Measurements from ENCODE around the gene STK31.
"Not testable (repeated sequence)": the region's sequence is repeated elsewhere in the genome, so short reads cannot be mapped to it uniquely, and the experiment has no call there.

The STK31 gene

GRCh38 chr7:23712368-23713284, 2.6 kb downstream of the STK31 start:
- peak; percentile 15 for DNase-seq (ENCODE audit: insufficient read length, low spot score)
- peak; percentile 5 for FAIRE-seq
- TF ChIP-seq TAF1 (IDR thresholded peaks at IDR 0.05; ENCODE audit: low read depth, low read length): no peak
- no peak for TF ChIP-seq PAX5 (IDR thresholded peaks at IDR 0.05; ENCODE audit: insufficient read depth, low read length, severe bottlenecking)
- no peak for TF ChIP-seq POU2F2 (IDR thresholded peaks at IDR 0.05; ENCODE audit: low read depth, low read length)
- no peak for TF ChIP-seq SPI1 (IDR thresholded peaks at IDR 0.05; ENCODE audit: low read depth, low read length)
- no peak for TF ChIP-seq POLR2AphosphoS5 (IDR thresholded peaks at IDR 0.05; ENCODE audit: low read depth, low read length)
- TF ChIP-seq POLR2A (IDR thresholded peaks at IDR 0.05; ENCODE audit: low read depth, low read length): no peak

DNA sequence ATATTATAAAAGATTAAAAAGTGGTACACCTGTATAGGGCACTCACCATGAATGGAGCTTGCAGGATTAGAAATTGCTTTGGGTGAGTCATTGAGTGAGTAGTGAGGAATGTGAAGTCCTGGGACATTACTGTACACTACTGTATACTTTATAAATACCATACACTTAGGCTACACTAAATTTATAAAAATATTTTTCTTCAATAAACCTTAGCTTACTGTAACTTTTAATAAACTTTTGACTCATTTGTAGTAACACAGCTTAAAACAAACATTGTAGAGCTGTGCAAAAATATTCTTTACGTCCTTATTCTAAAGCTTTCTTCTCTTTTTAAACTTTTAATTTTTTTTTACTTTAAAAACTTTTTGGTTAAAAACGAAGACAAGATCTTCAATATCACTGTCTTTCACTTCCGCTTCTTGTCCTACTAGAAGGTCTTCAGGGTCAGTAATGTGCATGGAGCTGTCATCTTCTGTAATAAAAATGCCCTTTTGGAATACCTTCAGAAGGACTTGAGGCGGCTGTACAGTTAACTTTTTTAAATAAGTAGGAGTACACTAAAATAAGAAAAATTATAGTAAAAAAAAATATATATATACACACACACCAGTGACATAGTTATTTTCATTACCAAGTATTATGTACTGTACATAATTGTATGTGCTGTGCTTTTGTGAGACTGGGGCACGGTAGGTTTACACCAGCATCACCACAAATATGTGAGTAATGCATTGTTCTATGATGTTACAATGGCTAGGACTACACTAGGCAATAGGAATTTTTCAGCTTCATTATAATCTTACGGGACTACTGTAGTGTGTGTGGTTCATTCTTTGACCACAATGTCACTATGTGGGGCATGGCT, 3.5 kb downstream of the STK31 start:
- TF ChIP-seq POU2F2 (IDR thresholded peaks at IDR 0.05; ENCODE audit: low read depth, low read length): no peak
- no peak for TF ChIP-seq SPI1 (IDR thresholded peaks at IDR 0.05; ENCODE audit: low read depth, low read length)
- TF ChIP-seq POLR2A (IDR thresholded peaks at IDR 0.05; ENCODE audit: low read depth, low read length): no peak
- TF ChIP-seq PAX5 (IDR thresholded peaks at IDR 0.05; ENCODE audit: insufficient read depth, low read length, severe bottlenecking): no peak
- no peak for TF ChIP-seq POLR2AphosphoS5 (IDR thresholded peaks at IDR 0.05; ENCODE audit: low read depth, low read length)
- no peak for TF ChIP-seq TAF1 (IDR thresholded peaks at IDR 0.05; ENCODE audit: low read depth, low read length)
- DNase-seq (ENCODE audit: insufficient read length, low spot score) (no peak), FAIRE-seq (no peak)

DNA sequence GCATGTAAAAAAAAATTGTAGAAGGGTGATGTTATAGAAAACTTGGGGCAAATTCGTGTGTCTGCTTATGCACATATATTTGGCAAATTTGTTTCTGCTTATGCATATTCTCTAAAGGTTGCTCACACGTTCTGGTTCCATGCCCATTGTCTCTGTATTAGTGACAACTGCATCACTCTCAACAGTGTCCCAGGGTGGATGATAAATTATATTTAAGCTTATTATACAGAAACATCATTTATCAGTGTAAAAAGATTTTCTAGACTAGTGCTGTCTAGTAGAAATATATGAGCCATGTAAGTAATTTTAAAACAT, 4.1 kb downstream of the STK31 start:
- TF ChIP-seq TAF1 (IDR thresholded peaks at IDR 0.05; ENCODE audit: low read depth, low read length) (no peak), POLR2AphosphoS5 (IDR thresholded peaks at IDR 0.05; ENCODE audit: low read depth, low read length) (no peak), SPI1 (IDR thresholded peaks at IDR 0.05; ENCODE audit: low read depth, low read length) (no peak), POU2F2 (IDR thresholded peaks at IDR 0.05; ENCODE audit: low read depth, low read length) (no peak), POLR2A (IDR thresholded peaks at IDR 0.05; ENCODE audit: low read depth, low read length) (no peak), PAX5 (IDR thresholded peaks at IDR 0.05; ENCODE audit: insufficient read depth, low read length, severe bottlenecking) (no peak)
- FAIRE-seq (no peak), DNase-seq (ENCODE audit: insufficient read length, low spot score) (no peak)

DNA sequence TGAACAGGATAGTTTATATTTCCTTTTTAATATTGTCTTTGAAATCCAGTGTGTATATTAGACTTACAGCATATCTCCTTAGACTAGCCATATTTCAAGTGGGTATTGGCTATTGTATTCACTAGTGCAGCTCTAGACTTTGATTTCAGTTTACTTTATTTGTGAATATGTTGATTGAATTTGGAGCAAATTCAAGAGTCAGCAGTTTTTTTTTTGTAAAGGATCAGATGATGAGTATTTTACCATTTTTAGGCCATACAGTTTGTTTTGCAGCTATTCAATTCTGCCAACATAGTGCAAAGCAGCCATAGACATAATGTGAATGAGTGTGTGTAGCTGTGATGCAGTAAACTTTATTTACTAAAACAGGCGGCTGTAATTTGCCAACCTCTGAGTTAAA, 4.6 kb downstream of the STK31 start:
- no peak for TF ChIP-seq PAX5 (IDR thresholded peaks at IDR 0.05; ENCODE audit: insufficient read depth, low read length, severe bottlenecking)
- DNase-seq (ENCODE audit: insufficient read length, low spot score) (no peak), FAIRE-seq (no peak)

GRCh38 chr7:23715099-23715498, 5.1 kb downstream of the STK31 start:
- FAIRE-seq: no peak
- no peak for TF ChIP-seq POLR2AphosphoS5 (IDR thresholded peaks at IDR 0.05; ENCODE audit: low read depth, low read length)
- TF ChIP-seq SPI1 (IDR thresholded peaks at IDR 0.05; ENCODE audit: low read depth, low read length): no peak
- no peak for TF ChIP-seq POU2F2 (IDR thresholded peaks at IDR 0.05; ENCODE audit: low read depth, low read length)
- DNase-seq (ENCODE audit: insufficient read length, low spot score): no peak

- no peak for DNase-seq (ENCODE audit: insufficient read length, low spot score)
- no peak for FAIRE-seq
These were observed 7.8 kb downstream of the STK31 start for GRCh38 chr7:23717788-23718187.

GRCh38 chr7:23721456-23721855, 11.4 kb downstream of the STK31 start:
- FAIRE-seq (no peak), DNase-seq (ENCODE audit: insufficient read length, low spot score) (no peak)
- TF ChIP-seq POLR2A (IDR thresholded peaks at IDR 0.05; ENCODE audit: low read depth, low read length) (no peak), TAF1 (IDR thresholded peaks at IDR 0.05; ENCODE audit: low read depth, low read length) (no peak), POLR2AphosphoS5 (IDR thresholded peaks at IDR 0.05; ENCODE audit: low read depth, low read length) (no peak), POU2F2 (IDR thresholded peaks at IDR 0.05; ENCODE audit: low read depth, low read length) (no peak), PAX5 (IDR thresholded peaks at IDR 0.05; ENCODE audit: insufficient read depth, low read length, severe bottlenecking) (no peak), SPI1 (IDR thresholded peaks at IDR 0.05; ENCODE audit: low read depth, low read length) (no peak)

More at GRCh38 chr7:23717788-23718187, 7.8 kb downstream of the STK31 start:
- TF ChIP-seq SPI1 (IDR thresholded peaks at IDR 0.05; ENCODE audit: low read depth, low read length) (no peak), POU2F2 (IDR thresholded peaks at IDR 0.05; ENCODE audit: low read depth, low read length) (no peak), PAX5 (IDR thresholded peaks at IDR 0.05; ENCODE audit: insufficient read depth, low read length, severe bottlenecking) (no peak), POLR2AphosphoS5 (IDR thresholded peaks at IDR 0.05; ENCODE audit: low read depth, low read length) (no peak), TAF1 (IDR thresholded peaks at IDR 0.05; ENCODE audit: low read depth, low read length) (no peak), POLR2A (IDR thresholded peaks at IDR 0.05; ENCODE audit: low read depth, low read length) (no peak)

- not testable (repeated sequence) for FAIRE-seq; DNase-seq (ENCODE audit: insufficient read length, low spot score)
These were observed 12.7 kb downstream of the STK31 start for GRCh38 chr7:23722587-23723216.

DNA sequence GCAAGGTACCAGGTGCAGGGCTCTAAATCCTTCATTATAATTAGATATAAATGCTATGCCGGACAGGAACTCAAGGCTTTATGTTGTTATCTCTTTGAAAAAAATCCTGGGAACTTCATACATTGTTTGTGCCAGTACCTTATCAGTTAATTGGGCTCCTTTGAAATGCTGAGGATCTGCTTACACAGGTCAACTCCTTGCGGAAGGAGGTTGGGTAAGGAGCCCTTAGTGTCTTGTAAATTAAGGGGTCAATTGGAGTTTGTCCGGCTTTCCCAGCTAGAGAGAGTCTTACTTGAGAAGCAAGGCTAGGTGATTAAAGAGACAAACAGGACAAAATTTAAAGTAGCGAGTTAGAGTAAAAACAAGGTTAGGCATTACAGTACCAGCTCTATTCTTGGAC, 14.1 kb downstream of the STK31 start:
- not testable (repeated sequence) for FAIRE-seq; DNase-seq (ENCODE audit: insufficient read length, low spot score)

DNA sequence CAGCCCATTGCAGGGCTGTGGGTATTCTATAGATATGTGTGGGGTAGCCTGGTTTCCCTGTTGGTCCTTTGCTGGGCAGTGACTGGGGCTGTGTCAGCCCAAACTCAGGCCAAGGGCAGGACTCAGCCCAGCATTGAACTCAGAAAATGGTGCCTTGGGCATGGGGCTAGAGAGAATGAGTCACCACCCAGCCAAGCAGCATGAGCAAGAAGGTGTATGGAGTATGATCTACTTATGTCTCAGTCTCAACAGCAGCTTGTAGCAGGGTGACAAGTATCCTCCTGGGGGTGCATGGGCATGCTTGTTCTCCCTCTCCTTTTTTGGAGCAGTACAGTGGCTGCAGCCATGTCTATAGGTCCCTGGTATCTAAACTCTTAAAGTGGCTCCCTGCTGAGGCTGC, 32.0 kb downstream of the STK31 start:
- DNase-seq (ENCODE audit: insufficient read length, low spot score) (no peak), FAIRE-seq (peak; percentile 38)
- TF ChIP-seq POU2F2 (IDR thresholded peaks at IDR 0.05; ENCODE audit: low read depth, low read length): no peak
- TF ChIP-seq POLR2AphosphoS5 (IDR thresholded peaks at IDR 0.05; ENCODE audit: low read depth, low read length): no peak
- no peak for TF ChIP-seq TAF1 (IDR thresholded peaks at IDR 0.05; ENCODE audit: low read depth, low read length)
- no peak for TF ChIP-seq POLR2A (IDR thresholded peaks at IDR 0.05; ENCODE audit: low read depth, low read length)
- no peak for TF ChIP-seq PAX5 (IDR thresholded peaks at IDR 0.05; ENCODE audit: insufficient read depth, low read length, severe bottlenecking)
- no peak for TF ChIP-seq SPI1 (IDR thresholded peaks at IDR 0.05; ENCODE audit: low read depth, low read length)
